Stimulated activated naive CD8-positive, alpha-beta T cell treated with anti-CD3 and anti-CD28 coated beads, Interleukin-15, amount 100 ng/mL, for 72 hours (primary cell): ENCODE data around the gene TMCC1.

ENCODE experiments used
- ATAC-seq: fragments of 150-1000 bp; cut with Tn5 transposase; 2 replicates; pipeline ENCODE4 v1.10.0; 2021; ENCODE audit warnings: mild to moderate bottlenecking, moderate library complexity
- DNase-seq, 2 donors: peaks; one replicate each; pipeline ENCODE4 v3.0.0; 2021 to 2022
- H3K27ac Mint-ChIP-seq, 2 donors: one replicate each; pipeline ENCODE4 v1.8.0; 2022; ENCODE audit warnings: mild to moderate bottlenecking in 2 of 2, mixed read lengths in 2 of 2, moderate library complexity in 2 of 2
- H3K27me3 Mint-ChIP-seq: one replicate; pipeline ENCODE4 v1.8.0; 2022; ENCODE audit warnings: mixed read lengths
- H3K4me1 Mint-ChIP-seq: one replicate; pipeline ENCODE4 v1.8.0; 2022; ENCODE audit warnings: mild to moderate bottlenecking, mixed read lengths
- H3K4me3 Mint-ChIP-seq, 2 donors: one replicate each; pipeline ENCODE4 v1.8.0; 2022; ENCODE audit warnings: mild to moderate bottlenecking in 2 of 2, mixed read lengths in 2 of 2, moderate library complexity in 1 of 2
- H3K9me3 Mint-ChIP-seq, 2 donors: one replicate each; pipeline ENCODE4 v1.8.0; 2022; ENCODE audit warnings: mixed read lengths in 2 of 2

TMCC1 gene

DNA sequence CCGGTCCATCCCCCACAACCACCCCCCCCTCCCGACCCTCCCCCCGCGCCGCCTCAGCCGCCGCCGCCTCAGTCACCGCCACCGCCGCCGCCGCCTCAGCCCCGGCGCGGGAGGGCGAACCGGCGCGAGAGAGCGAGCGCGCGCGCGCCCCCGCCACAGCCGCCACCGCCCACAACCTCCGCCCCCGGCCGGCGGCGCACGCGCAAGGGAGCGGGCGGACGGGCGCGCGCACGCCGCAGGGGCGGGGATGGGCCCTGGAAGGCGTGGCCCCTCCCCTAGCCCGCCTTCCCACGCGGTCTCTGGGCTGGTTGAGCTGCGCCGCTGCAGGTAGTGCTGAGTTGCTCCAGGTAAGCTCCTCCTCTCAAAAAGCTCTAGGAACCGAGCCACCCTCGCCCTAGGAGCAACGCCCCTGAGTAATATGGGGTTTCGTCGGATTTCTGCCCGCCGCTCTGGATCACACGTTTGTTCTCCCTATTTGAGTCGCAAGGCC lies at the start of gene TMCC1:
TMCC1 (minus strand) TSS at position 131 of the 490 bp plus-strand sequence.
- peak within 1 kb of the TSS; percentile 95 for H3K4me3 Mint-ChIP-seq
- no peaks in the 10 kb centered on the region for H3K27me3 Mint-ChIP-seq
- H3K27ac Mint-ChIP-seq, result peak within 1 kb of the TSS; percentile 92 to 94
- ATAC-seq (peak; percentile 93), DNase-seq (peak; percentile 88)
- H3K9me3 Mint-ChIP-seq, result no peaks in the 10 kb centered on the region
- peaks cover 44% of the 10 kb centered on the region for H3K4me1 Mint-ChIP-seq

DNA sequence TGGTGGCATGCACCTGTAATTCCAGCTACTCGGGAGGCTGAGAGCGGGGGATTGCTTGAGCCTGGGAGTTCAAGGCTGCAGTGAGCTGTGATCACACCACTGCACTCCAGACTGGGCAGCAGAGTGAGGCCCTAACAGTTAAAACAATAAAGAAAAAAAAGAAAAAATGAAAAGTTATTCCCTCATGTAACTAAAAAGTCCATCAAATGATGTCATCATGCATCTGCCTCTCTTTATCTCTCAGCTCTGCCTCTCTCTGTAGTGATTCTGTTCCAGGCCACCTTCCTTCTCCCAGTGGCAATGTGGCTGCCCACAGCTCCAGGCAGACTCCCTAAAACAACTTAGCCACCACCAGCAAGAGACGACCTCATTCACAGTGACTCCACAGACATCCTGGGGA lies 49.5 kb upstream of the TMCC1 start:
- Mint-ChIP-seq H3K27me3 (peaks cover 8% of the 10 kb centered on the region), H3K9me3 (peaks cover 0 to 8% of the 10 kb centered on the region in 2 donors), H3K27ac (no peak overlapping the region), H3K4me3 (no peak overlapping the region), H3K4me1 (no peaks in the 10 kb centered on the region)
- DNase-seq, result no peak
- ATAC-seq, result no peak

DNA sequence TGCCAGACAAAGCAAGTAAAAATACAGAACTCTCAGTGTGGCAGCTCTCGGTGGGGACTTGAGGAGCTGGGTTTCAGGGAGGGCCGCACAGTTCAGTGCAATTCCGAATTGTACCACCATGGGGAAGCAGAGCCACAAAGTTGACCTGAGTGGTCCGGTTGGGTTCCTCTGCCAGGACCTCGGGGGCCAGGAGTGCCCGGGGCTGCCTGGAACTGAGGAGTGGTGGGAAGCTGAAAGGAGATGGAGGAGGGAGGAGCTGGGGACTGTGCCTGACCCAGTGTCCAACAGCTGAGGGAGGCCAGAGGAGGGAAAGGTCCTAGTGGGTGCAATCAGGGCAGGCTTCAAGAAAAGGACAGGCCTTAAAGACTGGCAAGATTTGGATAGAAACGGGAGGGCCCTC lies 48.8 kb upstream of the TMCC1 start:
- DNase-seq (peak; percentile 43 to 45), ATAC-seq (peak; percentile 81)
- no peak overlapping the region for H3K27ac Mint-ChIP-seq
- no peaks in the 10 kb centered on the region for H3K4me1 Mint-ChIP-seq
- no peak overlapping the region for H3K4me3 Mint-ChIP-seq
- peaks cover 0 to under 1% of the 10 kb centered on the region in 2 donors for H3K9me3 Mint-ChIP-seq
- H3K27me3 Mint-ChIP-seq, result peaks cover 8% of the 10 kb centered on the region

DNA sequence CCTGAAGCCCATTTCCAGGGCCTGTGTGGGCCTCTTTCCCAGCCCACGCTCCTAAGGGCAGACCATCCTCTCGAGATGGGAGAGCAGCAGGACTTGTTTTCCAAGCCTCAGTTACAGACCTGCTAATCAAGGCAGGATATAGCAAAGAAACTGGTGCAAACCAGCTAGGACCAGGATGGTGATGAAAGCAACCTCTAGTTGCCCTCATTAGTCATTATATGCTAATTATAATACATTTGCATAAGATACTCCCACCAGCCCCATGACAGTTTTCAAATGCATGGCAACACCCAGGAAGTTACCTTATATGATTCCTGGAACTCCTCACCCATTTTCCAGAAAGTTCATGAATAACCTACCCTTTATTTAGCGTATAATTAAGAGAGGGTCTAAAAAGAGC lies 46.6 kb upstream of the TMCC1 start:
- no peak for DNase-seq
- Mint-ChIP-seq H3K4me1 (no peaks in the 10 kb centered on the region), H3K27ac (no peak overlapping the region)

DNA sequence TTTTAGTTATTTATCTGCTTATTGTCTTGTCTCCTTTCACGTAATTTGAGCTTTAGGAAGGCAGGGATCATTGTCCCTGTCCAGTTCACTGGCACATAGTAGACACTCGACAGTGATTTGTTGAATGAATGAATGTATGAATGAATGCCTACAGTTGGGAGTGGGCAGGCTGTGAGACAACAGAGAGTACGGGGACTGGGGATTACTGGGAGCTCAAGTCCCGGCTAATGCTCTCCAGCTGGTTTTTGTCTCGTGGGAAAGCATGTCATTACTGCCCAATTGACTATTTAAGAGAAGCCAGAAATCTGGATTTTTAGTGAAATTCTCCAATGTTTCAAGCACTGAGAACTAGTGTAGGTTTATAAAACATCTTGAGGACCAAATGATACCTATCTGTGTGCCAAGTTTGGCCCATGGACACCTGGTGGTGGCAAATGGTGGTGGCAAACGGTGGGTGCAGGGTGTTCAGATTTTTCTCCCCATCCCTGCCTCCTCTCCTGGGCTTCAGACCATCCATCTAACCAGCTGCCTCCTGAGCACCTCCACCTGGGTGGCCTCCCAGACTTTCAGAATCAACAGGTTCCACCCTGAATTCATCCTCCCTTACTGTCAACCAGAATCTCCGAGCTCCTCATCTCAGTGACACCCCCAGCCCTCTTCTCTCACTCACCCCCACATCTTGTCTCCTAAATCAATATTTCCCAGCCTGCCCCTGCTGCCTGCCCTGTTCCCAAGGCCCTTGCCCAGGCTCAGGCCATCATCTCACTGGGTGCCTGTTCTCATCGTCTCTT lies 44.8 kb upstream of the TMCC1 start:
- Mint-ChIP-seq H3K4me1 (no peaks in the 10 kb centered on the region), H3K4me3 (no peak overlapping the region), H3K27ac (no peak overlapping the region), H3K27me3 (peaks cover 21% of the 10 kb centered on the region), H3K9me3 (no peaks in the 10 kb centered on the region)
- ATAC-seq, result no peak
- DNase-seq, result no peak

More for the DNA sequence above, 46.6 kb upstream of the TMCC1 start:
- Mint-ChIP-seq H3K27me3 (peaks cover 10% of the 10 kb centered on the region), H3K9me3 (no peaks in the 10 kb centered on the region), H3K4me3 (no peak overlapping the region)
- ATAC-seq, result no peak

DNA sequence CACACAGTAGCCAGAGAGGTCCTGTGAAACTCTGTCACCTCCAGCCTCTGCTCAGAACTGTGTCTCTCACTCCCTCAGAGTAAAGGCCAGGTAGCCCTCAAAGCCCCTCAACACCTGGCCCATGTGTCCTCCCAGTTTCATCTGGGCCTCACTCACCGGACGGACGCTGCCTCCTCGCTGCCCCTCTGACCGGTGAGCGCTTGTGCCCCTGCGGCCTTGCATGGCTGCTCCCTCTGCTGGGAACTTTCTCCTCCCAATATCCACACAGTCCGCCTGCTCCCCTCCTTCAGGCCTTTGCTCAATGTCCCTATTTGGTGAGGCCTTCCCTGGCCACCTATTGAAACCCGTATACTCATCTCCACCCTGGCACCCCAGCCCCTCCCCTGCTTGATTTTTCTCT lies 44.2 kb upstream of the TMCC1 start:
- peaks cover 21% of the 10 kb centered on the region for H3K27me3 Mint-ChIP-seq
- no peak for DNase-seq
- ATAC-seq, result no peak
- no peak overlapping the region for H3K4me3 Mint-ChIP-seq
- H3K27ac Mint-ChIP-seq, result no peak overlapping the region
- H3K4me1 Mint-ChIP-seq, result no peaks in the 10 kb centered on the region
- no peaks in the 10 kb centered on the region for H3K9me3 Mint-ChIP-seq

DNA sequence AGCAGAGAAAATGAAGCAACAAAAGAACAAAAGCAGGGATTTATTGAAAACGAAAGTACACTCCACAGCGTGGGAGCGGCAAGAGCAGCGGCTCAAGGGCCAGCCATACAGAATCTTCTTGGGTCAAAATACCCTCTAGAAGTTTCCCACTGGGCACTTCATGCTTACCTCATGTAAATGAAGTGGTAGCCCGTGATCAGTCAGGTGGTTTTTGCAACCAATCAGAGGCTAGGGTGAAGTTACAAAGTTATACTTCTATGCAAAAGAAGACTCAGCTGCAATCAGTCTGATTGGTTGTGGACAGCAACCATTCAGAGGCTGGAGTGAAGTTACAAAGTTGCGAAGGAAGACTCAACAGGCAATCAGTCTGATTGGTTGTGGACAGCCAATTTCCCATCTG lies 43.2 kb upstream of the TMCC1 start:
- Mint-ChIP-seq H3K4me1 (no peaks in the 10 kb centered on the region), H3K27me3 (peaks cover 13% of the 10 kb centered on the region), H3K27ac (peak overlapping the region in 1 of 2 donors; percentile 80), H3K4me3 (peak overlapping the region; percentile 30 to 71), H3K9me3 (no peaks in the 10 kb centered on the region)
- ATAC-seq, result peak; percentile 66
- peak; percentile 13 to 15 for DNase-seq

DNA sequence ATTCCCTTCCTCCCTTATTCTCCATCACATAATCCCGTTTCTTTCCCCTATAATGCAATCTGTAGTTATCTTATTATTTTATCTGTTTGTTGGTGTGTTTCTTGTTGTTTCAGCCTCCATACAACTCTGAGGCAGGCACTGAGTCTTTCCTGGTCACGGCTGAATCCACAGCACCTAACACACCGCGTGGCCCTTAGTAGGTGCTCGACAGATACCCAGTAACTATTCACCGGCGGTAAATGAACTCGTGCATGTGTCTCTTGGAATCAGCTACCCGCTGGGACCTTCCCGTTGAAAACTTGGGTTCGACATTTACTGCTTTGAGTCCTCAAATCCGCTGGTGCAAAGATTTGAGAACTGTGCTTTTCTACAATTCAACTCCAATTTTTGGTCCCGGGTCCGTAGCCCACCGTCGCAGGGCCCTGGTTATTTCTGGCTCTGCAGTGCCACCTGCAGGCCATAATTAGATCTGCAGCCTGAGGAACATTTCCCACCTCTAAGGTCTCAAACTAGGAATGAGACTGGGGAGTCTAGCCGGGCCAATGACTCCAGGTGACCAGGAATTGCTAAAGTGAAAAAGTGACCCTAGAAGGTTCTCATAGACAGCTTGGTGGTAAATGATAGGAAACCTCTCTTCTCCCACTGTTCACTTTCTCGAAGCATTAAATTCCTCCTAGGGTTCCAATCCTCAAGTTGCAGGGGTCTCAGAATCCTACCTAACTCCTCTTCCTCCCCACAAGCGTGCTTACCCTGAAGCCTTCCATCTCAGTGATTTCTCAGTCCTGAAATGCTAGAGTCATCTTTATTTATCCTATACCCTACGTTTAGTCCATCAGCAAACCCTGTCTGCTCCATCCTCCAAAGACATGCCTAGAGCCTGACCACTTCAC lies 41.0 kb upstream of the TMCC1 start:
- H3K9me3 Mint-ChIP-seq, result peaks cover 4% of the 10 kb centered on the region in 2 donors
- no peak overlapping the region for H3K27ac Mint-ChIP-seq
- DNase-seq, result peak; percentile 29 to 30
- peaks cover 13% of the 10 kb centered on the region for H3K27me3 Mint-ChIP-seq
- H3K4me3 Mint-ChIP-seq, result peak overlapping the region in 1 of 2 donors; percentile 11
- peak; percentile 51 for ATAC-seq
- no peaks in the 10 kb centered on the region for H3K4me1 Mint-ChIP-seq

DNA sequence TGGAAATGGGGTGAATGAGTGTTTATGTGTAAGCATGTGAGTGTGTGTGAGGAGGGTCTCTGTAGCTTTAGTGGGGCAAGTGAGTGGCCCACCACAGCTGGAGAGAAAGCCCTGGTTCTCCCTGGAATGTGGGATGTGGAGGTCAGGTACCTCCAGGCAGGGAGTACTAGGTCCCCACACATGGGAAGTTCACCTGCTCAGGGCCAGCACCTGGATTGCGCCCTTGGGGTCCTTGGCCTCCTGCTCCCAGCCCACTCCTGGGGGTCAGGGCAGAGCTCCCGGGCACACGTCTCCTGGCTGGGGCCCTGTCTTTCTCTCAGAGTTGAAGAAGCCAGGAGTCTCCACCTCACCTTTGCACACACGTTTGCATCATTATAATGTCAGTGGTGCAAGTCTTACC lies 40.0 kb upstream of the TMCC1 start:
- Mint-ChIP-seq H3K27me3 (peaks cover 13% of the 10 kb centered on the region), H3K4me3 (no peak overlapping the region), H3K27ac (no peak overlapping the region), H3K9me3 (peaks cover 6 to 7% of the 10 kb centered on the region in 2 donors), H3K4me1 (no peaks in the 10 kb centered on the region)
- DNase-seq (no peak), ATAC-seq (no peak)

DNA sequence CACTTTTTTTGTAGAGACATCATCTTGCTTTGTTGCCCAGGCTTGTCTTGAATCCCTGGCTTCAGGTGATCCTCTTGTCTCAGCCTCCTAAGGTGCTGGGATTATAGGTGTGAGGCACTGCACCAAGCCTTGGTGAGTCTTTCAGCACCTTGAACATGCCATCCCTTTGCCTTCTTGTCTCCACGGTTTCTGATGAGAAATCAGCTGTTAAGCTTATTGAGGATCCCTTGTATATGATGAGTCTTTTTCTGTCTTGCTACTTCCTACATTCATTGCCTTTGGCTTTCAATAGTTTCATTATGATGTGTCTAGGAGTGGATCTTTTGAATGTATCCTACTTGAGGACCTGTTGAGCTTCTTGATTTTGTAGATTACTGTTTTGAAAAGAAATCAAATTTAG lies 35.9 kb upstream of the TMCC1 start:
- no peak overlapping the region for H3K4me3 Mint-ChIP-seq
- peaks cover 16% of the 10 kb centered on the region for H3K27me3 Mint-ChIP-seq

DNA sequence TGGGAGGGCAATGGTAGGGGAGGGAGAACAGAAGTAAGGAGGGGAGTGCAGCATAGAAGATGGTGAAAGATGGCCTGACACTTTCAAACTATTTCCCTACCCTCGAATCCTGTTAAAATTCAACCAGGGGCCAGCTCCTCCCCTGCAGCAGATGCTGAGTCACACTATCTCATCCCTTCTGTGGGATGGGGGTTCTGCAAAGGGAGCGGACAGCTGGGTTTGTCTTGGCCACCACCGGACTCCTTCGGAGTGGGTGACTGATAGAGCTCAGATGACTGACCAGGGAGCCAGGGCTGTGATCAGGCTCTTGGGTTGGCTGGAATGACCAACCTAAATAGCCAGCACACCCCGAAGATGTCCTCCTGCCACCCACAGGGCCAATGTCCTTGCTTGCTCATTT lies 33.6 kb upstream of the TMCC1 start:
- ATAC-seq, result no peak
- H3K4me1 Mint-ChIP-seq, result no peaks in the 10 kb centered on the region
- H3K27ac Mint-ChIP-seq, result no peak overlapping the region
- no peak overlapping the region for H3K4me3 Mint-ChIP-seq
- DNase-seq, result no peak
- peaks cover 12 to 14% of the 10 kb centered on the region in 2 donors for H3K9me3 Mint-ChIP-seq
- H3K27me3 Mint-ChIP-seq, result peaks cover 14% of the 10 kb centered on the region

More for the DNA sequence above, 35.9 kb upstream of the TMCC1 start:
- no peak for DNase-seq
- no peak for ATAC-seq
- Mint-ChIP-seq H3K27ac (no peak overlapping the region), H3K9me3 (peaks cover 12 to 14% of the 10 kb centered on the region in 2 donors), H3K4me1 (no peaks in the 10 kb centered on the region)

DNA sequence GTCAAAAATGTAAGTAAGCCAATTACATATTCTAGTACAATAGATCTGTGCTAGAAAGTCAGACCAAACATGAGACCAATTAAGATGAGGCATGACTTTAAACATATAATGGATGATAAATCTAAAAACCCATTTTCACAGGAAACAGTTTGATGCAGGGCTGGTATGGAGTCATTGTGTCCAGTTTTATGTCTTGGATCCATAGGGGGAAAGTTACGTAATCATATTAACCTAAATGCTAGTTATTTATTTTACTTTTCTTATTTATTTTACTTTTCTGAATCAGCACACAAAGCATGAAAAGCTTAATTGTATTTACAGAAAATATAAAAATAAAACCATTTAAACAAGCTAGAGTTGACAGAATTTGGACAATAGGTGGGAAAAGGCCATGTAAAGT lies 26.3 kb upstream of the TMCC1 start:
- ATAC-seq (no peak), DNase-seq (no peak)
- Mint-ChIP-seq H3K4me1 (no peaks in the 10 kb centered on the region), H3K9me3 (peaks cover 23 to 60% of the 10 kb centered on the region in 2 donors), H3K27me3 (peaks cover 6% of the 10 kb centered on the region), H3K27ac (no peak overlapping the region), H3K4me3 (no peak overlapping the region)

DNA sequence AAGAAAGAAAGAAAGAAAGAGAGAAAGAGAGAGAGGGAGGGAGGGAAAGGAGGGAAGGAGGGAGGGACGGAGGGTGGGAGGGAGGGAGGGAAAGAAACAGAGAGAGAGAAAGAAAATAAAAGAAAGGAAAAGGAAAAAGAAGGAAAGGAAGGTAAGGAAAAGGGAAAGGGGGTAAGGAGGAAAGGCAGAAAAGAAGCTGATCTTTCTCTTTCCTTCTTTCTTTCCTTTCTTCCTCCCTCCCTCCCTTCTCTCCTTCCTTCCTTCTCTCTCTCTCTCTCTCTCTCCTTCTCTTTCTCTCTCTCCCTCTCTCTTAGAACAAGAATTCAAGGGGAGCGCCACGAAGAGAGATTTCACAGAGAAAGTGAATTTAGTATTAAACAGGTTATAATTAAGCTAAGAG lies 25.8 kb upstream of the TMCC1 start:
- Mint-ChIP-seq H3K27ac (no peak overlapping the region), H3K9me3 (peaks cover 28 to 62% of the 10 kb centered on the region in 2 donors), H3K4me3 (no peak overlapping the region), H3K4me1 (no peaks in the 10 kb centered on the region), H3K27me3 (peaks cover 1% of the 10 kb centered on the region)
- no peak for DNase-seq
- ATAC-seq, result no peak

DNA sequence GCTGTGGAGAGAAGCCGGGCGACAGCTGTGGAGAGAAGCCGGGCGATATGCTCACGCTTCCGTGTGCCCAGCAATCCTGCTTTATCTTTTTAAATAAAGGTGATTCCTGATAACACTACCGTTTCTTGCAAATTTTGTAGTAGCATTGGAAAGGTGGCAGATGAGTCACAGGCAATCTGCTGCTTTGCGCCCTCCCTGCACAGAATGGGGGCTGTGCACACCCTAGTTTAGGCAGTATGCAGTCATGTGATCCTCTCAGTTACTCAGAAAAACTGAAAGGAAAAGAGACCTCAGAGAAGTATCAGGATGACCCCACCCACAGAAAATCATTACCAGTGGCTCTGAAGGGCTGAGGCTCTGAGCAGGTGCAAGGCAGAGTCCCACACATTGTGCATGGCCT lies 24.9 kb upstream of the TMCC1 start:
- H3K4me3 Mint-ChIP-seq, result no peak overlapping the region

DNA sequence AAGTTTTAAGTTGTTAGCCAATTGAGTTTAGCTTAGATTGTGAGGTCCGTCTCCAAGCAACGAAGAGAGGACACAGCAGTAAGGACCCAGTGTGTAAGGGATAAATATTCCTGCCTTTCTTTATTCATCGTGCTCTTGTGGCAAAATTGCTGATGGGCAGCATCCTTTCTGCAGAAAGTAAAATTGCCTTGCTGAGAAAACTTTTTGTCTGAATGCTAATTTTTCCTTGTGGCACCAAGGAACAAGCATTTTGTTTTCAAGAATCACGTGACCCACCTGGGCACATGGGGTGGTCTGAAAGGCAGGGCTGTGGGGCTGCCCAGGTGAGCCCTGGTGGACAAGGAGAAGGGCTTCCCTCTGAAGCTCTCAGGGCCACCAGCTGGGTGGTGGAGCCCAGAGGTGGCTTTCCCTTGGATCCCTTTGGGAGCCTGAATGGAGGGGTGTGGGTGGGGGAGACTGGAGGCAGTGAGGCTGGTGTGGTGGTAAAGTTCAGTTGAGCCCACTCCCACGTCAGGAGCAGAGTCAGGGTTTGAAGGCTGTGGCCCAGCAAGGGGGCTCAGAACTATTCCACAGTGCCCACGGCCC lies 24.0 kb upstream of the TMCC1 start:
- Mint-ChIP-seq H3K4me1 (no peaks in the 10 kb centered on the region), H3K9me3 (peaks cover 28 to 62% of the 10 kb centered on the region in 2 donors), H3K4me3 (no peak overlapping the region), H3K27me3 (no peaks in the 10 kb centered on the region), H3K27ac (no peak overlapping the region)
- DNase-seq (no peak), ATAC-seq (no peak)

More for the DNA sequence above, 24.9 kb upstream of the TMCC1 start:
- H3K27me3 Mint-ChIP-seq, result no peaks in the 10 kb centered on the region
- DNase-seq, result no peak
- no peaks in the 10 kb centered on the region for H3K4me1 Mint-ChIP-seq
- no peak overlapping the region for H3K27ac Mint-ChIP-seq
- no peak for ATAC-seq
- H3K9me3 Mint-ChIP-seq, result peaks cover 28 to 62% of the 10 kb centered on the region in 2 donors
